GM10248 (cell line): ENCODE data around the gene SLC7A5.

Experiments
- CTCF ChIA-PET: fragments of 300-600 bp; sonication (Branson Sonifier 250); formaldehyde crosslinking; extraction: SDS; loops from one replicate; lab custom pipeline; 2021; ENCODE audit warnings: antibody characterized with exemption; lab: Yijun Ruan, JAX
- POLR2A ChIA-PET: fragments of 350-650 bp; sonication (Branson Sonifier 250); formaldehyde crosslinking; extraction: SDS; loops from one replicate; lab custom pipeline; 2020; ENCODE audit warnings: antibody characterized with exemption; lab: Yijun Ruan, JAX
- DNase-seq: peaks from one replicate; pipeline ENCODE4 v3.0.0; 2012; ENCODE audit errors: extremely low spot score
- CTCF ChIP-seq: IDR thresholded peaks from 2 replicates; pipeline ENCODE4 v1.5.1; 2012; ENCODE audit warnings: mild to moderate bottlenecking, low read depth; ENCODE audit errors: extremely low read depth, missing control alignments, control extremely low read depth

Gene SLC7A5

GRCh38 chr16:87851601-87852000 lies 17.7 kb downstream of the SLC7A5 start:
- DNase-seq: no peak
- POLR2A ChIA-PET: interaction anchor here (0.6 kb wide), 1 partner anchor 11 kb away, joined by 3 read pairs; no protein-coding TSS in a partner anchor

GRCh38 chr16:87851141-87851587 lies 18.1 kb downstream of the SLC7A5 start:
- ChIA-PET POLR2A (no interaction called here), CTCF (interaction anchor here (0.9 to 14.3 kb wide), 9 partner anchors 14 to 82 kb away, joined by 3 to 239 read pairs (median 21); partner anchors contain the start of gene SLC7A5)
- no peak for DNase-seq
- no peak for TF ChIP-seq CTCF

More at GRCh38 chr16:87851601-87852000, 17.7 kb downstream of the SLC7A5 start:
- TF ChIP-seq CTCF: no peak
- CTCF ChIA-PET: interaction anchor here (0.9 to 14.3 kb wide), 5 partner anchors 14 to 82 kb away, joined by 3 to 239 read pairs (median 32); partner anchors contain the start of gene SLC7A5

GRCh38 chr16:87850009-87851006 lies 19.0 kb downstream of the SLC7A5 start:
- peak; percentile 87 for DNase-seq
- ChIA-PET CTCF (interaction anchor here (1.0 to 14.3 kb wide), 31 partner anchors 12 to 91 kb away, joined by 3 to 239 read pairs (median 8); partner anchors contain the start of genes KLHDC4 and SLC7A5), POLR2A (no interaction called here)
- TF ChIP-seq CTCF: peak; percentile 76

- no peak for TF ChIP-seq CTCF
- ChIA-PET CTCF (interaction anchor here (0.8 to 14.3 kb wide), 34 partner anchors 11 to 125 kb away, joined by 3 to 239 read pairs (median 8); partner anchors contain the start of genes KLHDC4 and SLC7A5), POLR2A (no interaction called here)
- DNase-seq: no peak
Observed at GRCh38 chr16:87849419-87850008, 19.8 kb downstream of the SLC7A5 start.

- POLR2A ChIA-PET: no interaction called here
Observed at GRCh38 chr16:87848676-87849345, 20.5 kb downstream of the SLC7A5 start.

More at GRCh38 chr16:87848676-87849345, 20.5 kb downstream of the SLC7A5 start:
- TF ChIP-seq CTCF: no peak
- no peak for DNase-seq
- CTCF ChIA-PET: interaction anchor here (0.8 to 14.3 kb wide), 29 partner anchors 11 to 125 kb away, joined by 3 to 239 read pairs (median 8); partner anchors contain the start of genes KLHDC4 and SLC7A5
